HEK293 (cell line): ENCODE measurements around the gene LDLRAD3.

Experiments
- ZBTB17 ChIP-seq: fragments of 450-650 bp; formaldehyde crosslinking; IDR thresholded peaks from 2 replicates; pipeline ENCODE4 v1.5.1; 2016; ENCODE audit warnings: missing biosample characterization, missing genetic modification characterization
- ZNF140 ChIP-seq: fragments of 450-650 bp; formaldehyde crosslinking; IDR thresholded peaks from 2 replicates; pipeline ENCODE4 v1.5.1; 2016; ENCODE audit warnings: missing biosample characterization, missing genetic modification characterization
- TF ChIP-seq, protein P1 (sequence below): fragments of 450-650 bp; formaldehyde crosslinking; IDR thresholded peaks from 2 replicates; pipeline ENCODE4 v1.5.1; 2016; ENCODE audit warnings: missing biosample characterization, missing genetic modification characterization
- TF ChIP-seq, protein P2 (sequence below): fragments of 450-650 bp; formaldehyde crosslinking; IDR thresholded peaks from 2 replicates; pipeline ENCODE4 v1.5.1; 2016; ENCODE audit warnings: missing biosample characterization, missing genetic modification characterization, low read depth

DNA sequence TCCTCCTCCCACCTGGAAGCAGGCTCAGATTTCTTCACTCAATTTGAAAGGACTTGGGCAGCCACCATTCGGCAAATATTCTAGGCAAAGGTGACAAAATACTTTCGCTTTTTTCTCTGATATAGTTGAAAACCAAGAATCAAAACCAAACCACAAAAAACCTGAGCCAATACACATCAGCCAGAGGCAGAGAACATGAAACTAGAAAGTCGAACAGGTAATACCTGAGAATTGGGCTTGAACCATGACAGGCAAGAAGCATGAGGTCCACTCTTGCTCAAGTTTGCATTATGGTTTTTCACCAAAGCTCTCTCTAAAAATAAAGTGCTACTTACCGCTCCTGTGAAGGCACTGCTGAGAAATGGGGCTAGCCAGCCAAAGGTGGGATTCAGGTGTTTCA is 26.2 kb upstream of the LDLRAD3 start:
- TF ChIP-seq ZBTB17 (tag by site-specific recombination): no peak
- TF ChIP-seq, protein P1, sequence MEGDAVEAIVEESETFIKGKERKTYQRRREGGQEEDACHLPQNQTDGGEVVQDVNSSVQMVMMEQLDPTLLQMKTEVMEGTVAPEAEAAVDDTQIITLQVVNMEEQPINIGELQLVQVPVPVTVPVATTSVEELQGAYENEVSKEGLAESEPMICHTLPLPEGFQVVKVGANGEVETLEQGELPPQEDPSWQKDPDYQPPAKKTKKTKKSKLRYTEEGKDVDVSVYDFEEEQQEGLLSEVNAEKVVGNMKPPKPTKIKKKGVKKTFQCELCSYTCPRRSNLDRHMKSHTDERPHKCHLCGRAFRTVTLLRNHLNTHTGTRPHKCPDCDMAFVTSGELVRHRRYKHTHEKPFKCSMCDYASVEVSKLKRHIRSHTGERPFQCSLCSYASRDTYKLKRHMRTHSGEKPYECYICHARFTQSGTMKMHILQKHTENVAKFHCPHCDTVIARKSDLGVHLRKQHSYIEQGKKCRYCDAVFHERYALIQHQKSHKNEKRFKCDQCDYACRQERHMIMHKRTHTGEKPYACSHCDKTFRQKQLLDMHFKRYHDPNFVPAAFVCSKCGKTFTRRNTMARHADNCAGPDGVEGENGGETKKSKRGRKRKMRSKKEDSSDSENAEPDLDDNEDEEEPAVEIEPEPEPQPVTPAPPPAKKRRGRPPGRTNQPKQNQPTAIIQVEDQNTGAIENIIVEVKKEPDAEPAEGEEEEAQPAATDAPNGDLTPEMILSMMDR (tag by site-specific recombination): no peak
- TF ChIP-seq, protein P2, sequence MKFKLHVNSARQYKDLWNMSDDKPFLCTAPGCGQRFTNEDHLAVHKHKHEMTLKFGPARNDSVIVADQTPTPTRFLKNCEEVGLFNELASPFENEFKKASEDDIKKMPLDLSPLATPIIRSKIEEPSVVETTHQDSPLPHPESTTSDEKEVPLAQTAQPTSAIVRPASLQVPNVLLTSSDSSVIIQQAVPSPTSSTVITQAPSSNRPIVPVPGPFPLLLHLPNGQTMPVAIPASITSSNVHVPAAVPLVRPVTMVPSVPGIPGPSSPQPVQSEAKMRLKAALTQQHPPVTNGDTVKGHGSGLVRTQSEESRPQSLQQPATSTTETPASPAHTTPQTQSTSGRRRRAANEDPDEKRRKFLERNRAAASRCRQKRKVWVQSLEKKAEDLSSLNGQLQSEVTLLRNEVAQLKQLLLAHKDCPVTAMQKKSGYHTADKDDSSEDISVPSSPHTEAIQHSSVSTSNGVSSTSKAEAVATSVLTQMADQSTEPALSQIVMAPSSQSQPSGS (tag by site-specific recombination): no peak
- no peak for TF ChIP-seq ZNF140 (tag by site-specific recombination)
